ENCODE data around the gene NEBL. TPM values are rescaled to one million over a fixed set of nuclear protein-coding genes. Genes with fewer than 3 reads are reported as not detected.

NEBL gene
- total and polyA plus RNA-seq, 2 of the 4 experiments (the other 2 are of a cell fraction) = under 0.01 TPM

DNA sequence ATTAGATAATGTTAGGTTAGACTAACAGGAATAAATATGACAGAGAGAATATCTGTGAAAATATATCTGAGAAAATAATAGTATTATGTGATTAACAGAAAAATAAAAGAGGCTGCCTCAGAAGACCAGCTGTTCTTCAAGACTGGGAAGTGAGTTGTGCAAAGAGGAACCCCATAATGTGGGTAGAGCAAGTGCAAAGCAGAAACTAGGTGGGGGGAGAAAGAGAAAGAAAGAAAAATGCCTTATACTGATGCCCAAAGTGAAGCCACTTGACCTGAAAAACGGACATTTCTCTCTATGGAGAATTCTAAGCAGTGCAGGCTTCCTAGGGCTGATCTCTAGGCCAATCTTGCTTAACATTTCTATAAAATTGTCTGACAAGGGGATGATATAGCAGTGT is 3.8 kb downstream of the NEBL start:
- no peak overlapping the region for H2AK9ac ChIP-seq (replicated peaks; ENCODE audit: low read depth, low read length, poor library complexity)
- DNase-seq (no peak), ATAC-seq (ENCODE audit: low read depth) (no peak)
- H3K9me3 ChIP-seq (ENCODE audit: control insufficient read depth, insufficient read depth, low read length) = no peaks in the 10 kb centered on the region
- no peak overlapping the region for H4K5ac ChIP-seq (ENCODE audit: low read depth, low read length)
- H2BK5ac ChIP-seq (ENCODE audit: low read depth, low read length, poor library complexity, severe bottlenecking) = no peak overlapping the region
- H2AFZ ChIP-seq (replicated peaks; ENCODE audit: low read length, poor library complexity) = no peak overlapping the region
- dilution Hi-C loops (cut with HindIII; ENCODE audit: low sequenced_read_pairs, unreplicated experiment) (no loop called here), intact Hi-C loops (cut with micrococcal nuclease) (no loop called here), in situ Hi-C loops (cut with MboI; ENCODE audit: low sequenced_read_pairs) (no loop called here)
- no peaks in the 10 kb centered on the region for H3K79me1 ChIP-seq (ENCODE audit: low read depth in 1 of 2, low read length in 2 of 2)
- H2BK120ac ChIP-seq (ENCODE audit: low read depth, low read length) = no peak overlapping the region
- no peak overlapping the region for H3K18ac ChIP-seq (ENCODE audit: low read depth, low read length)
- no peak overlapping the region for H3K14ac ChIP-seq (replicated peaks; ENCODE audit: low read depth, low read length)
- H4K91ac ChIP-seq (ENCODE audit: insufficient read depth, low read depth, low read length) = no peak overlapping the region
- BruUV-seq (replicated peaks) = no TSS peak
- WGBS, 2 experiments (ENCODE audit: extremely low coverage in 2 of 2, insufficient read length in 1 of 2) = no CpG with 5 or more reads among the region's 1 CpG
- no peak overlapping the region for H3K23ac ChIP-seq (ENCODE audit: low read depth, low read length)
- H3K27ac ChIP-seq (ENCODE audit: insufficient read depth, low read length) = no peak overlapping the region
- H3K9ac ChIP-seq (ENCODE audit: low read depth, low read length) = no peak overlapping the region
- no peak overlapping the region for H2AK5ac ChIP-seq (ENCODE audit: low read depth, low read length)
- H3K4me2 ChIP-seq (ENCODE audit: low read depth, low read length) = no peak overlapping the region
- CTCF ChIA-PET = no interaction called here
- POLR2A ChIA-PET (ENCODE audit: unreplicated experiment) = no interaction called here
- H3K4me1 ChIP-seq (ENCODE audit: control insufficient read depth, insufficient read depth, low read length) = no peaks in the 10 kb centered on the region
- no peaks in the 10 kb centered on the region for H3K27me3 ChIP-seq (ENCODE audit: control insufficient read depth, insufficient read depth, low read length)
- no peak overlapping the region for H3K56ac ChIP-seq (ENCODE audit: extremely low read depth, insufficient read depth, low read length)
- H4K8ac ChIP-seq (ENCODE audit: low read depth in 2 of 2, low read length in 2 of 2) = no peak overlapping the region
- no peaks in the 10 kb centered on the region for H4K20me1 ChIP-seq (ENCODE audit: insufficient read depth, low read length)
- no peaks in the 10 kb centered on the region for H3K9me1 ChIP-seq (ENCODE audit: insufficient read depth, low read length)
- H2BK20ac ChIP-seq (ENCODE audit: low read depth, low read length) = no peak overlapping the region
- TF ChIP-seq, protein P1, sequence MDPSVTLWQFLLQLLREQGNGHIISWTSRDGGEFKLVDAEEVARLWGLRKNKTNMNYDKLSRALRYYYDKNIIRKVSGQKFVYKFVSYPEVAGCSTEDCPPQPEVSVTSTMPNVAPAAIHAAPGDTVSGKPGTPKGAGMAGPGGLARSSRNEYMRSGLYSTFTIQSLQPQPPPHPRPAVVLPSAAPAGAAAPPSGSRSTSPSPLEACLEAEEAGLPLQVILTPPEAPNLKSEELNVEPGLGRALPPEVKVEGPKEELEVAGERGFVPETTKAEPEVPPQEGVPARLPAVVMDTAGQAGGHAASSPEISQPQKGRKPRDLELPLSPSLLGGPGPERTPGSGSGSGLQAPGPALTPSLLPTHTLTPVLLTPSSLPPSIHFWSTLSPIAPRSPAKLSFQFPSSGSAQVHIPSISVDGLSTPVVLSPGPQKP (IDR thresholded peaks at IDR 0.05; ENCODE audit: borderline replicate concordance, low read depth, low read length) = no peak
- no peak overlapping the region for H3K4me3 ChIP-seq (ENCODE audit: insufficient read depth, low read depth, low read length)
- no peaks in the 10 kb centered on the region for H3K36me3 ChIP-seq (ENCODE audit: control insufficient read depth, insufficient read depth, low read length)
- H3K4ac ChIP-seq (ENCODE audit: low read depth, low read length) = no peak overlapping the region
- no peak overlapping the region for H2BK15ac ChIP-seq (ENCODE audit: low read depth, low read length)

All from IMR-90 (cell line).